ENCODE results near the gene PAX5. TPM values are rescaled to one million over a fixed set of nuclear protein-coding genes. Genes with fewer than 3 reads are reported as not detected.

Gene PAX5
- total RNA-seq, 4 donors from 2014 or later: 0.55 TPM; not detected in 3

DNA sequence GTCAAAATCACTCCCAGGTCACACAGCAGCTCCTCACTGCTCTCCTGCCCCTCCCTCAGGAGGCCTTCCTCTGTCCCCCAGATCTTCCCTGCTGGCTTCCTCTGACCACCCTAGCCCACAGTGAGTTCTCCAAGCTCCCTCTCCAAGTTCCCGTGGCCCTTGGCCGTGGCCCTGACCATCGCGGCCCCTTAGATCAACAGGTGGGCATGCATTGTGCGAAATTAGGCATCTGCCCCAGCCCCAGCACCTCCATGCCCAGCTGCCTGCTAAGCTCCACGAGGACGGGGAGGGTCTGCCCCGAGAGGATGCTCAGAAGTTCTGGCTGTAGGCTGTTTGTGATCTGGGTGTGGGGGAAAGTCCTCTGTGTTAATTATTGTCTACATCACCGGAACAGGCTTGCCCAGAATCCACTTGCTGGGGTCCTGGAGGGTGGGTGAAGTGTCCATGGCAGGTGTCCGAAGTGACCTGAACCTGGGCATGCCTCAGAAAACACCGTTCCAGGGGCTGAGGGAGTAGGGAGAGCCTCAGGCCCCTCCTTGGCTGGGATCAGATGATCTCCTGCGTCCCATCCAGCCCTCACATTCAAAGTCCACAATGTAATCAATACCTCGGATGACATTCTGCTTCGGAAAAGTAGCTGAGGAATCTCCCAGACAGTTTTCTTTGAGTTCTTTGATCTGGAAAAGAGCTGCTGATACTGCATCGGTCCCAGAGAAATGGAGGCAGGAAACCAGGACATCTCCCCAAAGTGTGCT, 194.8 kb downstream of the PAX5 start:
- Histone ChIP-seq H3K4me1 (no peaks in the 10 kb centered on the region), H3K9me3 (no peaks in the 10 kb centered on the region), H3K4me3 (no peak overlapping the region), H3K27ac (no peak overlapping the region), H3K27me3 (no peaks in the 10 kb centered on the region), H3K36me3 (no peaks in the 10 kb centered on the region)
- DNase-seq: no peak
- no peak for TF ChIP-seq POLR2A (IDR thresholded peaks at IDR 0.05)
- TF ChIP-seq, protein P1, sequence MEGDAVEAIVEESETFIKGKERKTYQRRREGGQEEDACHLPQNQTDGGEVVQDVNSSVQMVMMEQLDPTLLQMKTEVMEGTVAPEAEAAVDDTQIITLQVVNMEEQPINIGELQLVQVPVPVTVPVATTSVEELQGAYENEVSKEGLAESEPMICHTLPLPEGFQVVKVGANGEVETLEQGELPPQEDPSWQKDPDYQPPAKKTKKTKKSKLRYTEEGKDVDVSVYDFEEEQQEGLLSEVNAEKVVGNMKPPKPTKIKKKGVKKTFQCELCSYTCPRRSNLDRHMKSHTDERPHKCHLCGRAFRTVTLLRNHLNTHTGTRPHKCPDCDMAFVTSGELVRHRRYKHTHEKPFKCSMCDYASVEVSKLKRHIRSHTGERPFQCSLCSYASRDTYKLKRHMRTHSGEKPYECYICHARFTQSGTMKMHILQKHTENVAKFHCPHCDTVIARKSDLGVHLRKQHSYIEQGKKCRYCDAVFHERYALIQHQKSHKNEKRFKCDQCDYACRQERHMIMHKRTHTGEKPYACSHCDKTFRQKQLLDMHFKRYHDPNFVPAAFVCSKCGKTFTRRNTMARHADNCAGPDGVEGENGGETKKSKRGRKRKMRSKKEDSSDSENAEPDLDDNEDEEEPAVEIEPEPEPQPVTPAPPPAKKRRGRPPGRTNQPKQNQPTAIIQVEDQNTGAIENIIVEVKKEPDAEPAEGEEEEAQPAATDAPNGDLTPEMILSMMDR (IDR thresholded peaks at IDR 0.05): no peak
- intact Hi-C loops (cut with DNase I; ENCODE audit: low total_unique reads): no loop called here

DNA sequence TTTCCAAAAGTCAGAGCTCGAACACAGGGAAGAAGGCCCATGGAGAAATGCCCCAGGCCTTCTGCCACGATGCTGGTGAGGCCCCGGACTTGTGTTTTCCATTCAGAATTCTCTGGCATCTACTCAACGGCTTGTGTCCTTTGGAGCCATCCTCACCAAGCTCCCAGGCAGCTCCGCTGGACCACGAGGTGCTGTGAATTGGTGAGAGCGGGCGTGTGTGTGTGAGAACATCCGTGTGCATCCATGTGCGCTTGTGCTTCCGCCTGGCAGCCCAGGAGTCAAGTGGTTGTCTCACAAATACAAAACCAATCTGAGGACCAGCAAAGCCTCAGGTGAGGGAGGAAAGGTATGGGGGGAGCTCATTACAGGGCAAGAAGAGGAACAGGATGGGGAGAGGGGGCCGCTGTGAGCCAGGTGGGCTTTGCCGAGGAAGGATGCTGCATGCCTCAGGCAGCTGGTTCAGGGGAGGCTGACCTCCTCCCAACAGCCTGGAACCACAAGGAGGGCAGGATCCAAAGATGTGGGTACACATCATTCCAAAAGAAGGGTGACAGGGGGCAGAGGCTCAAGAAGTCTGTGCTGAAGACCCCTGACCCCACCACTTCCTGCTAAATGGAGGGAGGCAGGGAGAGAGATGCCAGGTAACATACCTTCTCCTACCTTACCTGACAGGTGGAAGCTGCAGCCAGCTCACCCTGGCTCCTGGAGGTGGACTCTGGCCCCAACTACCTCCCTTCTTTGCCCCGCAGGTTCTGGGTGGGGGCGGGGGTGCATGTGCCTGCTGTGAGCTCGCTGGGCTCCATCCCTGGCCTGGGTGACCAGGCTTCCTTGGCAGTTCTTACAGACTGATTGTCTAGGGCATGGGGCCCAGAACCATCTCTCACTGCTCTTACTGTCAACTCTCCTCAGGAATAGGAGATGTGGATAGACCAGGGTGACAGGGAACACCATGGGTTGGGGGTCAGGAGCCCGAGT, 196.3 kb downstream of the PAX5 start:
- Histone ChIP-seq H3K27ac (no peak overlapping the region), H3K36me3 (no peaks in the 10 kb centered on the region), H3K4me3 (no peak overlapping the region), H3K9me3 (no peaks in the 10 kb centered on the region), H3K27me3 (no peaks in the 10 kb centered on the region), H3K4me1 (no peaks in the 10 kb centered on the region)
- intact Hi-C loops (cut with DNase I; ENCODE audit: low total_unique reads): no loop called here
- no peak for DNase-seq
- TF ChIP-seq, protein P1 (IDR thresholded peaks at IDR 0.05): no peak
- TF ChIP-seq POLR2A (IDR thresholded peaks at IDR 0.05): no peak

DNA sequence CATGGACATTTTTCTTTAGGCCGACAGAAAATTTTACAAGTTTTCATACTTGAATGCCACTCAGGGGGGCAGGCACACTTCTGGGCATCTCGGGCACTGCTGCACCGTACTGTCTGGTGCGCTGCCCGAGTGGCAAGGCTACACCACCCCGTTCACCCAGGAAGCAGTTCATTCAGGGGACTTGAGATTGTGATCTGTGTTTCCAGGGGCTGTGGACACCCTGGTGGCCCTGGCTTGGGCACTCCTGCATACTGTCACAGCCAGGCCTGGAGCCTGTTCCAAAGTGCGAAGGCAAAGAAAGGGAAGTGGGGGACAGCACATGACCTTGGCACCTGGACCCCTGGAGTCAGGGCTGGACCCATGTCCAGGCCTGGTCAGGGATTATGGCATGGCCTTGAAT, 197.6 kb downstream of the PAX5 start:
- H3K36me3 ChIP-seq: no peaks in the 10 kb centered on the region
- H3K4me1 ChIP-seq: no peaks in the 10 kb centered on the region
- no peaks in the 10 kb centered on the region for H3K9me3 ChIP-seq
- no peak for DNase-seq
- no peak overlapping the region for H3K4me3 ChIP-seq
- no peaks in the 10 kb centered on the region for H3K27me3 ChIP-seq
- TF ChIP-seq POLR2A (IDR thresholded peaks at IDR 0.05): no peak
- TF ChIP-seq, protein P1 (IDR thresholded peaks at IDR 0.05): no peak
- no peak overlapping the region for H3K27ac ChIP-seq
- intact Hi-C loops (cut with DNase I; ENCODE audit: low total_unique reads): no loop called here

DNA sequence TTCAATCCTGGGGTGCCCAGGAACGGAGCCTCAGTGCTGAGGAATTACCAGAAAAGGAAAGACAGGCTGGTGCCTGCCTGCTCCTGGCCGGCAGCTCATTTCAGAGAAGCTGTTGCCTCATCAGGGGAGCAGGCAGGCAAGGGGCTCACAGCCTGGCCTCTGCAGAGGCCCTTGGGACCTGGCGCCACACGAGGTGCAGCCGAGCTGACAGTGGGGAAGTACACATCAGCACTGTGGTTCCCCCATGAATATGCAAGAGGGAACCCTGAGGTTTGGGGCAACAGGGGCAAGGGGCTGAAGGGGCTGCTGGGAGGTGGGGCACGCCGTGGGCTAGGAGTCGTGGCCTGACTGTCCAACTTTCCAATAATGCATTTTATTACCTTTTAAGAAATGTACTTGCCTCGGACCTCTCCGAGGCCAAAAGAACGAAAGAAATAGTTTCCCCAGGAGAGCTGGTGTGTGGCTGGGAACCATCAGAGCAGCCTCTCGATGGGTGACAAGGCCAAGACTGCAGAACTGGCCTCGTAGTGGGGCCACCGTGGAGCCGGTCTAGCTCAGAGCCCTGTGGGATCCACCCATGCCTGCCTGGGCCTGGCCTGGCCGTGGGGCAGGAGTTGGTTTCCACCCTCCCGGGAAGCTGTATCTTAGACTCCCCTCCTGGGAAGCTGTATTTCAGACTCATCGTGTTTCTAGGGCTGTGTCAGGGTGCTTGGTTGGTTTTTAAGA, 198.6 kb downstream of the PAX5 start:
- DNase-seq: no peak

More for the DNA sequence above, 198.6 kb downstream of the PAX5 start:
- intact Hi-C loops (cut with DNase I; ENCODE audit: low total_unique reads): no loop called here
- Histone ChIP-seq H3K4me1 (no peaks in the 10 kb centered on the region), H3K27me3 (no peaks in the 10 kb centered on the region), H3K4me3 (no peak overlapping the region), H3K36me3 (no peaks in the 10 kb centered on the region), H3K9me3 (no peaks in the 10 kb centered on the region), H3K27ac (no peak overlapping the region)
- TF ChIP-seq, protein P1 (IDR thresholded peaks at IDR 0.05): no peak
- TF ChIP-seq POLR2A (IDR thresholded peaks at IDR 0.05): no peak

Data from uterus (tissue), 4 donors.